GM23338 (cell line): Measurements from ENCODE around the gene MAPKAPK3.

Source experiments
- EZH2phosphoT487 ChIP-seq: fragments of 200-600 bp; sonication (generic); IDR thresholded peaks from one replicate; pipeline ENCODE4 v1.8.1; 2018; ENCODE audit warnings: antibody characterized with exemption; ENCODE audit not compliant: unreplicated experiment
- POLR2AphosphoS5 ChIP-seq: IDR thresholded peaks from 2 replicates; pipeline ENCODE4 v1.6.1; 2016; ENCODE audit warnings: antibody characterized with exemption, low read depth
- TF ChIP-seq, protein P1 (sequence below), 2 experiments: fragments of 200-600 bp in 1 of 2; sonication (generic) in 1 of 2; conservative IDR thresholded peaks; 2 replicates each; pipeline versions ENCODE4 v1.5.1 to v1.6.1; 2016 to 2017; ENCODE audit warnings: antibody characterized with exemption in 2 of 2, low read depth in 2 of 2, mild to moderate bottlenecking in 2 of 2, moderate library complexity in 1 of 2

- TF ChIP-seq, protein P1, sequence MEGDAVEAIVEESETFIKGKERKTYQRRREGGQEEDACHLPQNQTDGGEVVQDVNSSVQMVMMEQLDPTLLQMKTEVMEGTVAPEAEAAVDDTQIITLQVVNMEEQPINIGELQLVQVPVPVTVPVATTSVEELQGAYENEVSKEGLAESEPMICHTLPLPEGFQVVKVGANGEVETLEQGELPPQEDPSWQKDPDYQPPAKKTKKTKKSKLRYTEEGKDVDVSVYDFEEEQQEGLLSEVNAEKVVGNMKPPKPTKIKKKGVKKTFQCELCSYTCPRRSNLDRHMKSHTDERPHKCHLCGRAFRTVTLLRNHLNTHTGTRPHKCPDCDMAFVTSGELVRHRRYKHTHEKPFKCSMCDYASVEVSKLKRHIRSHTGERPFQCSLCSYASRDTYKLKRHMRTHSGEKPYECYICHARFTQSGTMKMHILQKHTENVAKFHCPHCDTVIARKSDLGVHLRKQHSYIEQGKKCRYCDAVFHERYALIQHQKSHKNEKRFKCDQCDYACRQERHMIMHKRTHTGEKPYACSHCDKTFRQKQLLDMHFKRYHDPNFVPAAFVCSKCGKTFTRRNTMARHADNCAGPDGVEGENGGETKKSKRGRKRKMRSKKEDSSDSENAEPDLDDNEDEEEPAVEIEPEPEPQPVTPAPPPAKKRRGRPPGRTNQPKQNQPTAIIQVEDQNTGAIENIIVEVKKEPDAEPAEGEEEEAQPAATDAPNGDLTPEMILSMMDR (conservative IDR thresholded peaks at IDR 0.05; ENCODE audit: low read depth in 2 of 2) = peak; percentile 58 to 82
- TF ChIP-seq POLR2AphosphoS5 (no peak), EZH2phosphoT487 (no peak)
Measured at GRCh38 chr3:50627407-50628051, 10.6 kb downstream of the MAPKAPK3 start.
